Islet of Langerhans (tissue), 1 donor: Measurements from ENCODE around the gene DMRTC2.
"Not testable (repeated sequence)": the region's sequence is repeated elsewhere in the genome, so short reads cannot be mapped to it uniquely, and the experiment has no call there.

Source experiments
- FAIRE-seq: peaks from one replicate; lab custom pipeline; 2011; peaks lifted over from hg19 to GRCh38; lab: Jason Lieb, UNC

The DMRTC2 gene

DNA sequence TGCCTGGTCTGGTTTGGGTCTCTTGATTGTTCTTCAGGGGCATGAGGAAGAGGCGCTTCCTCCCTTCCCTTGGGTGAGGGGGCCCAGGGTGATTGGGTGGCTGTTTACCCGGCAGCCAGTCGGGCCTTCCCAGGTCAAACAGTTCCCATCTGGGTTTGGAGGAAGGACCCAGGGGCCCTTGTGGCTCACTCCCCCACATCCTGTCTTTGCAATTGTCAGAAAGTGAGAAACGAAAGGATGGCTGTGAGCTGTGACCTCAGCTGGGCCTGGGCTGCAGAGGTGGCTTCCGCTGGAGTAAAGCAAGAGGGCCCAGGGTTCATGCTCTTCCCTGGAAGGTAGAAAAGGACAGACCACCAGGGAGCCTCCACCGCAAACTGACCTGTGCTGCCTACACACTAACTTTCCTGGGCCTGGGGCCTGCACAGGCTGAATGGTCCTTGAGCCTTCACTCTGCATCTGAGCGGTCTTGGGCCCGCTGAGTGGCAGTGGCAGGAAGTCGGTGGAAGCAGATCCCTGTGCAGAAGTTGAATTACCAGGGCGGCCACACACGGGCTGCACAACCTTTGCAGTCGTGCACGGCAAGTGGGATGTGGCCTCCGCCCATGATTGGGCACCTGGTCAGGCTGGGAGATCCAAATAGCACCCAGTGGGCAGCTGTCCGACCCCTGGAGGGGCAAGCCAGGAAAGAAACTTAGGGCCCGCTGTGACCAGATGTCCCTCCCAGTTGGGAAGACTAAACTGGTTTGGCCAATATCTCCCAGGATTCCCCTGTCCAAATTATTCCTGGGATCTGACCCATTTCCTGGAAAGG, 26.9 kb downstream of the DMRTC2 start:
- FAIRE-seq: no peak

- FAIRE-seq: no peak
These were observed 27.5 kb downstream of the DMRTC2 start for GRCh38 chr19:41872384-41872774.

GRCh38 chr19:41872775-41873647, 28.2 kb downstream of the DMRTC2 start:
- no peak for FAIRE-seq

DNA sequence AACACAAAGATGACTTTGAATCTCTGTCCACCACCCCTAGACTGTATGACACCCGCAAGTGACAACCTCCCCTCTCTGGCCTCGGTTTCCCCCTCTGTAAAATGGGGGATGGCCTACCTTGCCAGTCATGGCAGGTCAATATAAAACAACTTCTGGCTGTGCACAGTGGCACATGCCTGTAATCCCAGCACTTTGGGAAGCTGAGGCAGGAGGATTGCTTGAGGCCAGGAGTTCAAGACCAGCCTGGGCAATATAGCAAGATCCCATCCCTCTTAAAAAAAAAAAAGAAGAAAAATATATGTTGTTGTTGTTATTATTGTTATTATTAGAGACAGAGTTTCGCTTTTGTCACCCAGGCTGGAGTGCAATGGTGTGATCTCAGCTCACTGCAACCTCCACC, 31.1 kb downstream of the DMRTC2 start:
- FAIRE-seq: not testable (repeated sequence)

DNA sequence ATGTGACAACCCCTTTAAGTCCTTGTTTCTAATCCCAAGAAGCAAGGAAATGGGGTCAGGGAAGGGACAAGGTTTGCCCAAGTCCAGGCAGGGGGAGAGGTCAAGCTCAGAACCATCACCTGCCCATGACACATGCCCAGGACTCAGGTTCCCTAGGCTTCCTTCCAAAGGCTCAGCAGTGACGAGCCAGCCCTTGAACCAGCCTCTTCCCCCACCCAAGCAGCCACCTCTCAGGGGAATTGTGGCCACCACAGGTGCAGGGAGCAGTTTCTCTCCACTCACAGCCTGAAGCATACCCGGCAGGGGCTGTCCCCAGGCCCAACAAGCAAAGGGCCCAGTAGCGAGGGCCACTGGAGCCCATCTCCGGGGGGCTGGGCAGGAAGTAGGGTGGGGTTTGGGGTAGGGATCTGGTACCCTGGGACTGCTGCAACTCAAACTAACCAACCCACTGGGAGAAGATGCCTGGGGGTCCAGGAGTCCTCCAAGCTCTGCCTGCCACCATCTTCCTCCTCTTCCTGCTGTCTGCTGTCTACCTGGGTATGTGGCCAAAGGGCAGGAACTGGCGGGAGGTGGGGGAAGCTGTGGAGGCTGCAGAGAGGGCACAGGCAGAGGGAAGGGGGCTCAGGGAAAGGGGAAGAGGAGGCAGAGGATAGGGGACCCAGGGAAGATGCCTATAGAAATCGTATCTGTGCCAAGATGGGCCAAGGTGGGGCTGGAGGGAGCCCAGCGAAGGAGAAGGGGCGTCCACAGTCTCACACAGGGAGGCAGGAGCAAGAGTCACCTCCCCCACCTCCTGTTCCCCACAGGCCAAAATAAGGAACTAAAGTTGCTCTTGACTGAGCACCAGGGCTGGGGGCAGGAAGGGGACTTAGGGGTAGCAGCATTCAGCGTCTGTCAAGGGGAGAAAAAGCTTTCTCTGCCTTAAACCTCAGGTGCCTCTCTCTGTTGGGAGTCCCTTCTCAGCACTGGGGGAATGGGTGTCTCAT, 32.3 kb downstream of the DMRTC2 start, which contains the start of gene CD79A:
Gene CD79A, plus strand, starts transcription at position 433 of the 986 bp plus-strand sequence. Its CDS starts 26 bp downstream, at position 459.
- no peak for FAIRE-seq

DNA sequence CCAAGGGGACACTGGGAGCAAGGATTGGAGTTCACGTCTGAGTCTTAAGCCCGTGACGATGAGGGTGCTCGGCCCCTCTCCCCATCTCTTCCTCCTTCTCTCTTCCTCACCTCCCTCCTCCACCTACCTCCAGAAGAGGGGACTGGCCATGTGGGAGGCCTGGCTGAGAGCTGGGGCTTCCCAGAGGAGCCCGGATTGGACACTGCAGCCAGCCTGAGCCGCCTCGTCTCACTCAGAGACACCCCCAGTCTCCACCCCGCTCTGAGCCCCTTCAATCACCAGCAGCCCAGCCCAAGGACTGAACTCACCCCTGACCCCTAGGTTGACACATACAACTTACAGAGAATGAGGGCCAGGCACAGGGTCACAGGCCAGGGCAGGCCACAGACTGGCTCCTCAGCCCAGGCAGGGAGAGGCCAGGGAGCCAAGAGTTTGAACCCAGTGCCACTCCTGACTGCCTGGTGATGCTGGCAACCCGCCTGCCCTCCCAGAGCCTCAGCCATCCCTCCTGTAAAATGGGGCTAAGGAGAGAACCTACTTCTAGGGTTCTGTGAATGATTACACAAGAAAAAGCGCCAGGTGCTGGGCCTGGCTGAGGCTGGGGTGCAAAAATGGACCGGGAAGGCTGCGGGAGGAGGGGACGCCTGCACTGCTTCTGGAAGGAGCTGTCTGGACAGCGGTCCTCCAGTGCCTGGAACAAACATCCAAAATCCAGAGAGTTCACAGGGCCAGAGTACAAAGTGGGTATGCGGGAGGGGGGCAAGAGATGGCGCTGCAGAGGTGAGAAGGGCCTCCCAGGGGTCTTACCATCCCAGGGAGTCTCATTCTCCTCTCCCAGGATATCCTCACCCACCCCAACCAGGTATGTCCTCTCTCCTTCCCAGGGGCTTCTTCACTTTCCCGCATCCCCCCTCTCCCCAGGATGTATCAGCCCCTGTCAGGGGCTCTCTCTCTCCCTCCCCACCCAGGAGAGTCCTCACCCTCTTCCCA, 33.4 kb downstream of the DMRTC2 start:
- FAIRE-seq: no peak

DNA sequence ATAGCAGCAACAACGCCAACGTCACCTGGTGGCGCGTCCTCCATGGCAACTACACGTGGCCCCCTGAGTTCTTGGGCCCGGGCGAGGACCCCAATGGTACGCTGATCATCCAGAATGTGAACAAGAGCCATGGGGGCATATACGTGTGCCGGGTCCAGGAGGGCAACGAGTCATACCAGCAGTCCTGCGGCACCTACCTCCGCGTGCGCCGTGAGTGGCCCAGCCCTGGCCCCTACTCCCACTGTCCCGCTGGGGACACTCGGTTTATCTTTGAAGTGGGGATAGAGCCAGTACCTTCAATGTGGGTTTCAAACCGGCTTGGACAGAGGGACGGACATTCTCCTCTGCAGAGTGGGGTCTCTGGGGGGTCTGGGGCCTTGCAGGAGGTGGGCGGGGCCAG, 34.2 kb downstream of the DMRTC2 start:
- no peak for FAIRE-seq

DNA sequence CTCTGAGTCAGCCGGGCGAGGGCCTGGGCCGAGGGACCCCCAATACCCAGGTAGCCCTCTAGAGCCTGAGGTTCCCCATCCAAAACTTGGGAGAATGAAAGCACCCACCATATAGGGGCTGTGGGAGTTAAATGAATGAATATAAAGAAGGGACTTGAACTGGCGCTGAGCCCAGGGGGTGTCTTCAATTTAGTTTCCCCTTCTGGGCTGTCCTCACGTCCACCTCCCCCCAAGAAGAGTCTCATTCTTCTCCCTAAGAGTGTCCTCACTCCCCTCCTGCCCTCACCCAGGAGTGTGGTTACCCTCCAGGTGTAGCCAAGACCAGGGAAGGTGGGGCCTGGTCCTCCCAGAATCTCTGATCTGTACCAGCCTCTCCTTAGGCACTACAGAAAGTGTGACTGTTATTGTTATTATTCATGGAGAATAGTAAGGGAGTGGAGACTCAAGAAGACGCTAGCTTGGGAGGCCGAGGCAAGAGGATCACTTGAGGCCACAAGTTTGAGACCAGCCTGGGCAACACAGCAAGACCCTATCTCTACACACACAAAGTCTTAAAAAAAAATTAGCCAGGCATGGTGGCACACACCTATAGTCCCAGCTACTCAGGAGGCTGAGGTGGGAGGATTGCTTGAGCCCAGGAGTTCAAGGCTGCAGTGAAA, 35.0 kb downstream of the DMRTC2 start:
- FAIRE-seq: no peak

DNA sequence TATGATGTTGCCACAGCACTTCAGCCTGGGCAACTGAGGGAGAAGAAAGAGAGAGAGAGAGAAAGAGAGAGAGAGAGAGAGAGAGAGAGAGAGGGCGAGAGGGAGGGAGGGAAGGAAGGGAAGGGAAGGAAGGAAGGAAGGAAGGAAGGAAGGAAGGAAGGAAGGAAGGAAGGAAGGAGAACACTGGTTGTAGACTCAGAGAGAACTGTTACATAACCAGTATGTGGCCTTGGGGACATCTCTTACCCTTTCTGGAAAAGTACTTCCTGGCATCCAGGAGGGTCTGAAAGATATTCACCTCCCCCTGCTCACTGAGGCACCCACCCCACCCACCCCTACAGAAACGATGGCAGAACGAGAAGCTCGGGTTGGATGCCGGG, 35.5 kb downstream of the DMRTC2 start:
- FAIRE-seq: no peak

DNA sequence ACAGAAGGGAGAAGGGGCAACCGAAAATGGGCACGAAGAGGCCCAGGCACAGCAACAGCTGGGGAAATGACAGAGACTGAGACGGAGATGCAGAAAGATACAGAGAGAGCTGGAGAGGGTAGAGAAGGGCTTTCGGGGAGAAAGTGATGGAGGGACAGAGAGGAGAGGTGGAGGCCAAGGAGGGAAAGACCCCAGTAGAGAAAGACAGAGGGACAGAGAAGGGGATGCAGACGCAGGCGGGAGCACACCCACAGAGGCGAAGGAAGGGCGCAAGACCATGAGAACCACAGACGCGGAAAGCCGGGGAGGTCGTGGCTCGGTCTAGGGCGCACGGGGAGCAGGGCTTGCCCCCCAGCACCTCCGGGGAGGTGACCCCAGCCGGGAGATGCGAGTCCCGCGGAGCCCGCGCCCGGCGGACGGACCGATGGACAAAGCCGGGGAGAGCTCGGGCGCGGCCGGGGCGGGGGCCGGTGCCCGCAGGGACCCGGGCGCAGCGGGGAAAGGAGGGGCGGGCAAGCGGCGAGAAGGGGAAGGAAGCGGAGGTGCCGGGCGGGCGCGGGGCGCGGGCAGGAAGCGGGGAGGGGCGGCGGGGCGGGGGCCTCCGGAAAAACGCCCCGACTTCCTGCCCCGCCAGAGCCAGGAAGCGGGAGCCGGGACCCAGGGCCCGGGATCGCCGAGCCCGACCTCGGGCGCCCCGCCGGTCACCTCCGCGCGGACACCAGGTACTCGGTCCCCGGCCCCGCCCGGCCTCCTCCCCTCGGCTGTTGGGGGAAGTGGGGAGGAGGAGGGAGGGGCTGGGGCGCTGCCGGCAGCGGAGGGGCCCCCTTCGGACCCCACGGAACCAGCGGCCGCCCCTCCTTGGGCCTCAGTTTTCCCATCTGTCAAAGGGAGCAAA, 38.0 kb downstream of the DMRTC2 start, which contains the start of gene ARHGEF1:
Gene ARHGEF1, plus strand, starts transcription at position 617 of the 895 bp plus-strand sequence. CDS start 4,899 bp downstream, outside the sequence.
- no peak for FAIRE-seq

- FAIRE-seq: no peak
These were observed 38.6 kb downstream of the DMRTC2 start for GRCh38 chr19:41883463-41883820.

DNA sequence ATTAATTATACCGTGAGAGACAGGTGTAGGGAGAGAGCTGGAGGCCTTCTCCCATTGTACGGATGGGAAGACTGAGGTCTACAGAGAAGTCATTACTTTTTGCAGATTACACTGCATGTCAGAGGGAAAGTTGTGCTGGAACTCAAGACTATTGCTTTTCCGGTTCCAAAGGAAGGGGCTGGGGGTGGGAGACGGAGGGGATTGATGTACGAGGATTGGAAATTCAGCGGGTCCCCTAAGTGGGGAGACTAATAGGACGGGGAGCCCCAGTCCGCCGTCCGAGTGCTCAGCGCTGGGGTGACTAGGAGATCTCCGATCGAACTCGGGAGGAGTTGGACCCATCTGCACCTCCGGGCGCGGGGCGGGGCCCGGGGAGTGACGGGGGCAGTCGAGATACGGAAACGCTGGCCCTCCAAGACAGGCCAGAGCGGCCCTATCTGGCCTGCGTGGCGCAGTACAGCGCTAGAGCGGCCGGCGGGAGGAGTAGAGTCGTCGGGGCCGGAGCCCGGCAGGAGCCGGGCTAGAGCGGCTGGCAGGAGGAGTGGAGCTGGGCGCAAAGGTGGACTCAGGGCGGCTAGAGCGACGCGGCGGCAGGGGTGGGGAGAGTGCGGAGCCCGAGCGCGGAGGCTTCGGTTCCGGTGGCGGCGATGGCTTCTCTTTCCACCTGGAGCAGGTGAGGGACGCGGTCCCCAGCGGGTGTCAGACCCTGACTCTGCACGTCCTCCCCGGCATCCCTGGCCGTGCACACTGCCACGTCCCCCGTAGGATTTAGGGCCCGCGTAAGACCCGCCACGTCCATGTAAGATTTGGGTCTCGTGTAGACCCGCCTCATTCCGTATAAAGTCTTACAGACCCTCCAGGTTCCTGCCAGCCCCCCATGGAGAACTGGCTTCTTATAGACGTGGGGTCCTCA, 39.2 kb downstream of the DMRTC2 start:
- FAIRE-seq: no peak

- FAIRE-seq: no peak
These were observed 42.2 kb downstream of the DMRTC2 start for GRCh38 chr19:41886761-41887710.

GRCh38 chr19:41887711-41888382, 43.0 kb downstream of the DMRTC2 start:
- FAIRE-seq: no peak

DNA sequence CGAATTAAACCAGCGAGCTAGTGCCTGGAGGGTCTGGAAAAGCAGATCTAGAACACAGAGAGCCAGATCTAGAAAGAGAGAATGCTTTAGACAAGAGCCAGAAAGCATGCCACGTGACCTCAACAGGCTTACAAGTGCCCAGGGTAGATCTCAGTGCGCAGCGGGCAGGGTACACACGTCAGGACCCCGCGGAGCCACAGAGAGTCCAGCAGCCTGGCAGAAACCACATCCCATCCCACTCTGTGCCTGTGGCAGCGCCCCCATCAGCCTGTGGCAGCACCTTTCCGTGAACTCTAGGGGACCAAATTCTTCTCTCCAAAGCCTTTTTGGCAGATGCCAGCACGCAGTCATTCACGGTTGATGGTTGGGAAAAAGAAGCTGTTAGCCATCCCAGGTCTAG, 44.1 kb downstream of the DMRTC2 start:
- no peak for FAIRE-seq

DNA sequence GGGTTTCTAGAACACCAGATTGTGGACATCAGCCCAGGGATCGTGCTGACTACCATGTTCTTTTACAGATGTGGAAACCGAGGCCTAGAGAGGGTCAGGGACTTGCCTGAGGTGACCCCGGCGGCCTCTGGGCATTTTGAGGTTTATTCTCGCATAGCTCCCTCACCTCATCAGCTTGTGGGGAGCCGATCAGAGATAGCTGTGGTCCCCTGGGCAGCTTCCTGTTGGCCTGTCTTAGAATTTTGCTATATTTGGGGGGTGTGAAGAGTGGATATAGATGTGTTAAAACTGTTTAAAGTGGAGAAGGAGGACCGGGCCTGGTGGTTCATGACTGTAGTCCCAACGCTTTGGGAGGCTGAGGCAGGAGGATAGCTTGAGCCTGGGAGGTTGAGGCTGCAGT, 45.1 kb downstream of the DMRTC2 start:
- FAIRE-seq: no peak
